Neuronal stem cell (in vitro differentiated cells): ENCODE measurements around the gene OSER1.

ENCODE experiments used
- DNase-seq: peaks from one replicate; pipeline ENCODE4 v3.0.0-alpha.2; 2013; ENCODE audit warnings: low spot score
- H2AFZ ChIP-seq: one replicate; pipeline ENCODE4 v1.6.1; 2013; ENCODE audit warnings: mild to moderate bottlenecking, low read length, inconsistent platforms
- H2AK5ac ChIP-seq: 2 replicates; pipeline ENCODE4 v1.6.1; 2013; ENCODE audit warnings: low read depth, mild to moderate bottlenecking, inconsistent platforms, low read length, moderate library complexity, mixed read lengths
- H2BK120ac ChIP-seq: 2 replicates; pipeline ENCODE4 v1.6.1; 2013; ENCODE audit warnings: low read depth, mild to moderate bottlenecking, inconsistent platforms, low read length, moderate library complexity, mixed read lengths
- H2BK12ac ChIP-seq: one replicate; pipeline ENCODE4 v1.6.1; 2013; ENCODE audit warnings: low read length, inconsistent platforms
- H2BK15ac ChIP-seq: 2 replicates; pipeline ENCODE4 v1.6.1; 2013; ENCODE audit warnings: mild to moderate bottlenecking, low read length, inconsistent platforms, mixed read lengths
- H2BK5ac ChIP-seq: one replicate; pipeline ENCODE4 v1.6.1; 2013; ENCODE audit warnings: inconsistent platforms, mild to moderate bottlenecking, low read length, moderate library complexity
- H3K14ac ChIP-seq: one replicate; pipeline ENCODE4 v1.6.1; 2013; ENCODE audit warnings: low read length, inconsistent platforms
- H3K18ac ChIP-seq: 2 replicates; pipeline ENCODE4 v1.6.1; 2013; ENCODE audit warnings: low read length, inconsistent platforms
- H3K23ac ChIP-seq: 2 replicates; pipeline ENCODE4 v1.6.1; 2013; ENCODE audit warnings: low read depth, mild to moderate bottlenecking, mixed read lengths, low read length, inconsistent platforms; ENCODE audit not compliant: poor library complexity
- H3K27ac ChIP-seq: replicated peaks from 3 replicates; pipeline ENCODE4 v1.5.1; 2013; ENCODE audit warnings: low read length, inconsistent platforms
- H3K27me3 ChIP-seq, 3 experiments: 2 replicates each; pipeline ENCODE4 v1.6.1; 2013; ENCODE audit warnings: low read length in 3 of 3, mild to moderate bottlenecking in 2 of 3, inconsistent platforms in 1 of 3, low read depth in 1 of 3, mixed read lengths in 1 of 3, moderate library complexity in 1 of 3; ENCODE audit not compliant: control insufficient read depth in 3 of 3, insufficient read depth in 3 of 3
- H3K36me3 ChIP-seq, 2 donors: replicated peaks in 1 of 2; 2 replicates each; pipeline ENCODE4 v1.6.1; 2013; ENCODE audit warnings: low read length in 2 of 2; ENCODE audit not compliant: control insufficient read depth in 2 of 2, insufficient read depth in 2 of 2
- H3K4ac ChIP-seq: 2 replicates; pipeline ENCODE4 v1.6.1; 2013; ENCODE audit warnings: inconsistent platforms, mild to moderate bottlenecking, low read length, moderate library complexity
- H3K4me1 ChIP-seq, 2 donors: 1 replicate in 1 of 2; 2 replicates in 1 of 2; pipeline ENCODE4 v1.6.1; 2013; ENCODE audit warnings: low read length in 2 of 2, low read depth in 1 of 2; ENCODE audit not compliant: control insufficient read depth in 2 of 2, insufficient read depth in 1 of 2
- H3K4me2 ChIP-seq: one replicate; pipeline ENCODE4 v1.6.1; 2013; ENCODE audit warnings: mild to moderate bottlenecking, low read length, inconsistent platforms; ENCODE audit not compliant: insufficient read depth, poor library complexity, severe bottlenecking
- H3K4me3 ChIP-seq, 2 donors: 2 replicates each; pipeline ENCODE4 v1.5.1; 2013; ENCODE audit warnings: low read length in 2 of 2, mild to moderate bottlenecking in 2 of 2, inconsistent platforms in 1 of 2, moderate library complexity in 1 of 2
- H3K79me1 ChIP-seq: one replicate; pipeline ENCODE4 v1.6.1; 2013; ENCODE audit warnings: low read depth, mild to moderate bottlenecking, inconsistent platforms, low read length, moderate library complexity
- H3K9ac ChIP-seq: one replicate; pipeline ENCODE4 v1.6.1; 2013; ENCODE audit warnings: mild to moderate bottlenecking, low read depth, low read length, inconsistent platforms; ENCODE audit not compliant: poor library complexity
- H3K9me3 ChIP-seq, 2 donors: replicated peaks in 1 of 2; 2 replicates each; pipeline versions ENCODE3 to v1.6.1; 2013; ENCODE audit warnings: low read length in 2 of 2, mild to moderate bottlenecking in 2 of 2, inconsistent platforms in 1 of 2, low read depth in 1 of 2, mixed read lengths in 1 of 2, moderate library complexity in 1 of 2; ENCODE audit not compliant: control insufficient read depth in 2 of 2, insufficient read depth in 1 of 2
- H4K8ac ChIP-seq: one replicate; pipeline ENCODE4 v1.6.1; 2013; ENCODE audit warnings: low read depth, mild to moderate bottlenecking, inconsistent platforms, low read length, moderate library complexity
- H4K91ac ChIP-seq: one replicate; pipeline ENCODE4 v1.6.1; 2013; ENCODE audit warnings: low read length, low read depth, mild to moderate bottlenecking, inconsistent platforms; ENCODE audit not compliant: poor library complexity
- WGBS, 2 donors: extraction: QIAGEN DNeasy Blood & Tissue Kit; methylation state at CpG; one replicate each; pipeline ENCODE4 v1.1.7; 2013; ENCODE audit warnings: missing lambda C conversion rate in 2 of 2, mixed read lengths in 1 of 2; ENCODE audit not compliant: insufficient read length in 2 of 2, insufficient replicate concordance in 1 of 2; ENCODE audit errors: extremely low coverage in 2 of 2; 5-methylcytosine and 5-hydroxymethylcytosine counted together

OSER1 gene

DNA sequence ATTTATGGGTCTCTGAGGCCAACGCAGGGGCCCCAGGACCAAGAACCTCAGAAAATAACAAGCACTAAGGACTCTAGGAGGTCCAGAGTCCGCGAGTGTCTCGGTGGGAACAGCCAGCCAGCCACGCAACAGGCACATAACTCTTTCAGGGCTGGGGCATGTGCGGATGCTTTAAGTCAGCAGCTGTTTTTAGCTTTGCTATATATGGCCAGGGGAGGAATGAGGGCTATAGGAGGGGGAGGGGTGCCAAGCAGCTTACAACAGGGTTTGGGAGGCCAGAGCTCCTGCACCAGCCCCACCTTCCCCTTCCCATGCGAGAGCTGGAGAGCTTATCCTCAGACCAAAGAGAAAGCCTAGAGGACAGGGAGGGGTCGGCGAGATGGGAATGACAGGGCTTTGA is 29.8 kb downstream of the OSER1 start:
- Histone ChIP-seq H3K23ac (no peak overlapping the region), H2BK5ac (no peak overlapping the region), H4K91ac (no peak overlapping the region), H3K9ac (no peak overlapping the region), H3K4me2 (no peak overlapping the region), H3K36me3 (no peaks in the 10 kb centered on the region), H3K4me3 (no peak overlapping the region), H2BK12ac (no peak overlapping the region), H3K14ac (no peak overlapping the region), H2BK15ac (no peak overlapping the region), H3K4ac (no peak overlapping the region), H2BK120ac (no peak overlapping the region), H2AK5ac (no peak overlapping the region), H4K8ac (no peak overlapping the region), H3K27ac (peak overlapping the region; percentile 24), H3K9me3 (peaks cover 0 to 2% of the 10 kb centered on the region in 2 donors), H3K27me3 (peaks cover 0 to 30% (median 0%) of the 10 kb centered on the region in 3 experiments), H3K18ac (peak overlapping the region; percentile 29), H3K4me1 (peaks cover 11 to 12% of the 10 kb centered on the region in 2 donors), H3K79me1 (no peaks in the 10 kb centered on the region), H2AFZ (peak overlapping the region; percentile 16)
- DNase-seq: peak; percentile 5
- WGBS, 2 donors: no CpG with 5 or more reads among the region's 9 CpGs

DNA sequence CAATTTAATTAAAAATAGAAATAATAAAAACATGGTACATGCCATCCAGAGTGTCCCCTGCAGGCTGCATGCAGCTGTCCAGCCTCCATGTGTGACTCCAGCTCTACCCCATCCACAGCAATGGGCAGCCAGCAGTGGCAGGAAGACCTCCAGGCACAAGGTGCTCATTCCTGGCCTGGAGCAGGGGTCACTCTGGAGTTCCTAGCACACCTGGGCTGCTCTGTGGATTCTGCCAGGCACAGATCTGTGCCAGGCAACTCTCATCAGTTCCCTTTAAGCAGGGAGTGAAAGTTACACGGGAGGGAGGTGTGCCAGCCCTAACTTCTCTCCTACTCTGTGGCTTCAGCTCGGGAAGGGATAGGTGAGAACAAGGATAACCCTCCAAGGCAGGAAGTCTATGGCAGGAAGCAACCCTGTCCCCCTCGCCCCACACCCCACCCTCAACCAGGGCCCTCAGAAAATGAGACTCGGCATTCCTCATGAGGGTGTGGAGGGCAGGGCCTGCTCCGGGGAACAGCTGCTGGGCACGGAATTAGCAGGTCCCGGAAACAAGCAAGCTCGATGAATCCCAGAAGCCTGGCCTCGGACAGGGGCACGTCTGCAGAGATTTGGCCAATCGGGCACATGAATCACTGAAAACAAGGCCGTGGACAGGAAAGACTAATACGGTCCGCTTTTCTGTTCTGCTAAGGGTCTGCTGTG is 33.6 kb downstream of the OSER1 start:
- Histone ChIP-seq H3K14ac (no peak overlapping the region), H4K91ac (no peak overlapping the region), H3K9me3 (peaks cover 0 to 2% of the 10 kb centered on the region in 2 donors), H2AK5ac (no peak overlapping the region), H3K9ac (no peak overlapping the region), H2AFZ (no peak overlapping the region), H2BK12ac (no peak overlapping the region), H2BK5ac (no peak overlapping the region), H3K79me1 (no peaks in the 10 kb centered on the region), H3K23ac (no peak overlapping the region), H3K4me2 (no peak overlapping the region), H3K36me3 (no peaks in the 10 kb centered on the region), H3K27me3 (peaks cover 0 to 23% (median 0%) of the 10 kb centered on the region in 3 experiments), H3K4me1 (peaks cover 10 to 11% of the 10 kb centered on the region in 2 donors), H3K27ac (no peak overlapping the region), H3K4ac (no peak overlapping the region), H2BK120ac (peak overlapping the region; percentile 4), H3K4me3 (no peak overlapping the region), H2BK15ac (no peak overlapping the region), H3K18ac (no peak overlapping the region), H4K8ac (no peak overlapping the region)
- no CpG with 5 or more reads among the region's 14 CpGs for WGBS, 2 donors
- no peak for DNase-seq

DNA sequence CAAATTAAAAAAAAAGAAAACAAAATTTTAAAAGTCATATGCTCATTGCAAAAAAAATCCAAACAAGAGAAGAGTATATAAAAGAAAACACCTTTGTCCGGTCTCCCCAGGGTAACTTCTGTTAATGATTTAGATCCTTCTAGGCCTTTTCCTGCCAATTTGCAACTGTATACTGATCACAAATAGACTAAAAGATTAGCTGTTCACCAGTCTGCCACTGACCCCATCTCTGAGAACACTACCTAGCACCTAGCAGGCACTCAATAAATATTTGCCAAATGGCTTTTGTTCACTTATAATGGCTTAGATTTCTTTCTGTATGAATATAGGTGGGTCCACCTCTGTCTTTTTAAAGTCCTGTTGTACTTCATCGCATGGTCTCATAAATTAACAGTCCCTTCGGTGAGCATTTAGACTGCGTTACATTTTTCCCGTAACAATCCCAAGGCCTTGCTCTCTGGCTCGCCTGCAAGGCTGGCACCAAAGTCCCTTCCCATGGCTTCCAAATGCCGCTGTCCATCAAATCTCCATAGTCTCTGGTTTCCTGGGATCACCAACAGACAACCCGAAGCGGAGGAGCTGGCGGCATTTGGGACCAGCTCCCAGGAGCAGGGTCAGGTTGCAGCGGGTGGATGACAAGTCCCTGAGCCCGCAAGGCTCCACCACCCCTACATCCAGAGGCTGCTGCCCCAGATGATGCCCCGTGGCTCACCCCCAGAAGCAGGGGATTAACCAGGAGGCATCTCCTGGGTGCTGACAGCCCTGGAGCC is 35.4 kb downstream of the OSER1 start:
- Histone ChIP-seq H3K4me3 (no peak overlapping the region), H3K27ac (no peak overlapping the region), H2AK5ac (no peak overlapping the region), H4K8ac (no peak overlapping the region), H4K91ac (no peak overlapping the region), H3K4ac (no peak overlapping the region), H2AFZ (no peak overlapping the region), H3K79me1 (no peaks in the 10 kb centered on the region), H2BK120ac (no peak overlapping the region), H3K4me1 (no peaks in the 10 kb centered on the region), H2BK12ac (no peak overlapping the region), H3K18ac (peak overlapping the region; percentile 20), H3K14ac (no peak overlapping the region), H3K4me2 (no peak overlapping the region), H3K36me3 (no peaks in the 10 kb centered on the region), H3K23ac (no peak overlapping the region), H2BK5ac (no peak overlapping the region), H3K27me3 (peaks cover 0 to 29% (median 0%) of the 10 kb centered on the region in 3 experiments), H3K9ac (no peak overlapping the region), H3K9me3 (peaks cover 0 to 2% of the 10 kb centered on the region in 2 donors), H2BK15ac (no peak overlapping the region)
- WGBS, 2 donors: no CpG with 5 or more reads among the region's 13 CpGs
- no peak for DNase-seq

DNA sequence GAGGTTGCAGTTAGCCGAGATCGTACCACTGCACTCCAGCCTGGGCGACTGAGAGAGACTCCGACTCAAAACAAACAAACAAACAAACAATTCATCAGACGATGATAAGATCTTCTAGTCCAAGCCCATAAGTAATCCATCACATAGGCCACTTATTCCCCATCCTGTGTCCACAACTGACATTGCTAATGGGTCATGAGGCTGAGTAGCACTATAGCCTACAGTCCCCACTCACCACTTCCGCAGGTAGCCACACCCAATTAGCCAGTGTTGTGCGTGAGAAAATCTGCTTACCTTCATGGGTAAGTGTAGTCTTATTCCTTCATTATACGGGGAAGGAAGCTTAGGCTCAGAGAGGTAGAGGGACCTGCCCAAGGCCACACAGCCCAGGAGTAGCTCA is 36.7 kb downstream of the OSER1 start:
- Histone ChIP-seq H3K4me1 (no peaks in the 10 kb centered on the region), H2BK15ac (no peak overlapping the region), H2AK5ac (no peak overlapping the region), H3K14ac (no peak overlapping the region), H4K8ac (no peak overlapping the region), H2BK5ac (no peak overlapping the region), H3K27ac (no peak overlapping the region), H3K4me2 (no peak overlapping the region), H3K79me1 (no peaks in the 10 kb centered on the region), H4K91ac (no peak overlapping the region), H3K4ac (no peak overlapping the region), H3K9me3 (peaks cover 0 to 2% of the 10 kb centered on the region in 2 donors), H2BK120ac (no peak overlapping the region), H3K27me3 (peaks cover 0 to 25% (median 0%) of the 10 kb centered on the region in 3 experiments), H3K9ac (no peak overlapping the region), H3K4me3 (no peak overlapping the region), H3K18ac (no peak overlapping the region), H2BK12ac (no peak overlapping the region), H2AFZ (no peak overlapping the region), H3K36me3 (no peaks in the 10 kb centered on the region), H3K23ac (no peak overlapping the region)
- no CpG with 5 or more reads among the region's 8 CpGs for WGBS, 2 donors
- no peak for DNase-seq
